H1 (cell line): ENCODE measurements around the gene PIBF1.

Experiments
- BRCA1 ChIP-seq: IDR thresholded peaks from 2 replicates; pipeline ENCODE4 v1.6.1; 2012; ENCODE audit warnings: low read depth, low read length, improper control_type of control experiment
- EP300 ChIP-seq, 2 experiments: IDR thresholded peaks; 1 replicate in 1 of 2; 2 replicates in 1 of 2; pipeline ENCODE4 v1.6.1; 2011 to 2012; ENCODE audit warnings: low read depth in 2 of 2, low read length in 2 of 2, mild to moderate bottlenecking in 2 of 2, borderline replicate concordance in 1 of 2, inconsistent platforms in 1 of 2, moderate library complexity in 1 of 2
- POLR2A ChIP-seq, 2 experiments: IDR thresholded peaks; 1 replicate in 1 of 2; 2 replicates in 1 of 2; pipeline ENCODE4 v1.6.1; 2011; ENCODE audit warnings: low read depth in 2 of 2, low read length in 2 of 2, mild to moderate bottlenecking in 2 of 2; ENCODE audit errors: control extremely low read depth in 1 of 2
- RBBP5 ChIP-seq: IDR thresholded peaks from 2 replicates; pipeline ENCODE4 v1.7.1; 2012; ENCODE audit warnings: low read depth, mild to moderate bottlenecking, inconsistent platforms, low read length, moderate library complexity, borderline replicate concordance
- RNF2 ChIP-seq: fragments of 200-900, 300-1000 bp; sonication (generic); IDR thresholded peaks from 2 replicates; pipeline ENCODE4 v1.7.1; 2016; ENCODE audit warnings: borderline replicate concordance, low read depth, mild to moderate bottlenecking, antibody characterized with exemption, low read length; ENCODE audit not compliant: poor library complexity, severe bottlenecking; ENCODE audit errors: missing control alignments
- TBP ChIP-seq: IDR thresholded peaks from 2 replicates; pipeline ENCODE4 v1.6.1; 2011; ENCODE audit warnings: low read depth, low read length, improper control_type of control experiment
- TCF12 ChIP-seq: IDR thresholded peaks from 2 replicates; pipeline ENCODE4 v1.6.1; 2011; ENCODE audit warnings: low read depth, mild to moderate bottlenecking, low read length
- TF ChIP-seq, protein P1 (sequence below), 3 experiments: IDR thresholded peaks; 1 replicate in 2 of 3; 2 replicates in 1 of 3; pipeline versions ENCODE4 v1.5.1 to v1.6.1; 2011; ENCODE audit warnings: low read length in 3 of 3, mild to moderate bottlenecking in 3 of 3, inconsistent platforms in 2 of 3, low read depth in 1 of 3, moderate library complexity in 1 of 3; ENCODE audit not compliant: insufficient read depth in 1 of 3; ENCODE audit errors: control extremely low read depth in 1 of 3

DNA sequence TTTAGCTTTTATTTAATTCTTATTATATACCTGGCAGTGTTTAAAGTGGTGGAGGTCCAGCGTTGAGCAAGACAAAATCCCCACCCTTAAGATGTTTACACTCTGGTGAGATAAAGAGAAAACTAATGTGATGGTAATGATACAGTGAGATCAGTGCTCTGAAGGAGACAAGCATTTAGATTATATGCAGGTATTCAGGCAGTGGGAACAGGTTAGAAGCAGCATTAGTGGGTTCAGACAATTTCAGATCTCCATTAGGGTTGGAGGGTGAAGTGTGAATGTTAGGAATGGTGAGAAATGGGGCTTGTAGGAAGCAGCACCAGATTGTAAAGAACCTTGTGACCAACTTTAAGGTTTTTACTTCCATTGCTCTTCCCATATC, 39.0 kb downstream of the PIBF1 start:
- TF ChIP-seq TCF12 (no peak), BRCA1 (no peak), POLR2A (IDR thresholded peaks at IDR 0.05; ENCODE audit: control extremely low read depth in 1 of 2, low read depth in 2 of 2, low read length in 2 of 2) (no peak), TBP (no peak), EP300 (IDR thresholded peaks at IDR 0.05; ENCODE audit: borderline replicate concordance in 1 of 2, low read depth in 2 of 2, low read length in 2 of 2) (no peak), RNF2 (no peak), RBBP5 (no peak)
- TF ChIP-seq, protein P1, sequence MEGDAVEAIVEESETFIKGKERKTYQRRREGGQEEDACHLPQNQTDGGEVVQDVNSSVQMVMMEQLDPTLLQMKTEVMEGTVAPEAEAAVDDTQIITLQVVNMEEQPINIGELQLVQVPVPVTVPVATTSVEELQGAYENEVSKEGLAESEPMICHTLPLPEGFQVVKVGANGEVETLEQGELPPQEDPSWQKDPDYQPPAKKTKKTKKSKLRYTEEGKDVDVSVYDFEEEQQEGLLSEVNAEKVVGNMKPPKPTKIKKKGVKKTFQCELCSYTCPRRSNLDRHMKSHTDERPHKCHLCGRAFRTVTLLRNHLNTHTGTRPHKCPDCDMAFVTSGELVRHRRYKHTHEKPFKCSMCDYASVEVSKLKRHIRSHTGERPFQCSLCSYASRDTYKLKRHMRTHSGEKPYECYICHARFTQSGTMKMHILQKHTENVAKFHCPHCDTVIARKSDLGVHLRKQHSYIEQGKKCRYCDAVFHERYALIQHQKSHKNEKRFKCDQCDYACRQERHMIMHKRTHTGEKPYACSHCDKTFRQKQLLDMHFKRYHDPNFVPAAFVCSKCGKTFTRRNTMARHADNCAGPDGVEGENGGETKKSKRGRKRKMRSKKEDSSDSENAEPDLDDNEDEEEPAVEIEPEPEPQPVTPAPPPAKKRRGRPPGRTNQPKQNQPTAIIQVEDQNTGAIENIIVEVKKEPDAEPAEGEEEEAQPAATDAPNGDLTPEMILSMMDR (IDR thresholded peaks at IDR 0.05; ENCODE audit: control extremely low read depth in 1 of 3, insufficient read depth in 1 of 3, low read depth in 1 of 3, low read length in 3 of 3): no peak
